MCF 10A (cell line): ENCODE measurements around the gene CNST. TPM values are rescaled to one million over a fixed set of nuclear protein-coding genes. Genes with fewer than 3 reads are reported as not detected.
A peak's percentile ranks its signal among the peaks of the same experiment; 100 is the strongest.
"Not testable (repeated sequence)": the region's sequence is repeated elsewhere in the genome, so short reads cannot be mapped to it uniquely, and the experiment has no call there.

Source experiments
- BruUV-seq: library from RNA; stranded (reverse); fragments of 400-500 nt; replicated peaks from 2 replicates; lab custom pipeline; 2021; lab: Mats Ljungman, UMichigan
- CTCF ChIA-PET: fragments of 300-600 bp; sonication (Branson Sonifier 250); formaldehyde crosslinking; extraction: SDS; loops from one replicate; lab custom pipeline; 2021; ENCODE audit warnings: antibody characterized with exemption, inconsistent platforms; lab: Yijun Ruan, JAX
- POLR2A ChIA-PET: fragments of 300-600, 350-650 bp; sonication (Branson Sonifier 250); formaldehyde crosslinking; extraction: SDS; loops from one replicate; lab custom pipeline; 2020; ENCODE audit warnings: antibody characterized with exemption, inconsistent platforms; lab: Yijun Ruan, JAX
- DNase-seq: peaks from one replicate; pipeline ENCODE4 v3.0.0-alpha.2; 2018; ENCODE audit not compliant: unreplicated experiment
- H3K27ac Mint-ChIP-seq: one replicate; pipeline ENCODE4 v1.8.0; 2022; ENCODE audit warnings: mild to moderate bottlenecking, low read depth, mixed read lengths; ENCODE audit not compliant: unreplicated experiment
- H3K27me3 Mint-ChIP-seq: one replicate; pipeline ENCODE4 v1.8.0; 2022; ENCODE audit warnings: mixed read lengths; ENCODE audit not compliant: insufficient read depth, unreplicated experiment
- H3K36me3 Mint-ChIP-seq: one replicate; pipeline ENCODE4 v1.8.0; 2022; ENCODE audit warnings: mild to moderate bottlenecking, moderate library complexity, mixed read lengths; ENCODE audit not compliant: insufficient read depth, unreplicated experiment
- H3K4me1 Mint-ChIP-seq: one replicate; pipeline ENCODE4 v1.8.0; 2022; ENCODE audit warnings: mixed read lengths; ENCODE audit not compliant: insufficient read depth, unreplicated experiment
- H3K4me3 Mint-ChIP-seq: one replicate; pipeline ENCODE4 v1.8.0; 2022; ENCODE audit warnings: mild to moderate bottlenecking, moderate library complexity, mixed read lengths; ENCODE audit not compliant: unreplicated experiment
- H3K9me3 Mint-ChIP-seq: one replicate; pipeline ENCODE4 v1.8.0; 2022; ENCODE audit warnings: mixed read lengths; ENCODE audit not compliant: unreplicated experiment
- CTCF ChIP-seq: fragments of 200-600 bp; IDR thresholded peaks from one replicate; pipeline ENCODE4 v1.8.0; 2022; ENCODE audit warnings: antibody characterized with exemption, mild to moderate bottlenecking; ENCODE audit not compliant: unreplicated experiment
- intact Hi-C: fragments of 100-400 bp; cut with micrococcal nuclease; formaldehyde crosslinking; loops from 2 replicates; pipeline ENCODE4 v1.14.1; 2022
- total RNA-seq: library from RNA; stranded (reverse); gene quantifications from 2 replicates; pipeline ENCODE4 v1.2.3, GENCODE V29; 2022

Gene CNST
- total RNA-seq, 1 experiment from 2014 or later: 48.3 TPM

GRCh38 chr1:246689409-246690008 lies 123.3 kb downstream of the CNST start:
- Mint-ChIP-seq H3K9me3 (peaks cover 8% of the 10 kb centered on the region), H3K36me3 (peaks cover 6% of the 10 kb centered on the region), H3K27me3 (no peaks in the 10 kb centered on the region), H3K4me3 (peak overlapping the region; percentile 53), H3K4me1 (no peaks in the 10 kb centered on the region), H3K27ac (no peak overlapping the region)
- POLR2A ChIA-PET: interaction anchor here (0.6 to 1.7 kb wide), 5 partner anchors 53 to 83 kb away, joined by 3 to 8 read pairs (median 4); no protein-coding TSS in a partner anchor
- intact Hi-C loops: loop anchor here (1.0 to 2.0 kb wide), 5 partner anchors 10 to 192 kb away; partner anchors contain the start of genes CNST and TFB2M
- CTCF ChIA-PET: interaction anchor here (0.5 to 16.3 kb wide), 83 partner anchors 8 to 1693 kb away, joined by 3 to 464 read pairs (median 4); partner anchors contain the start of genes SCCPDH and SMYD3
- DNase-seq: peak; percentile 93
- TF ChIP-seq CTCF: peak; percentile 97
- BruUV-seq: no TSS peak

- H3K4me3 Mint-ChIP-seq: peak overlapping the region; percentile 53
- BruUV-seq: no TSS peak
- peaks cover 6% of the 10 kb centered on the region for H3K36me3 Mint-ChIP-seq
- H3K9me3 Mint-ChIP-seq: peaks cover 8% of the 10 kb centered on the region
- no peak for DNase-seq
- POLR2A ChIA-PET: interaction anchor here (1.4 to 1.7 kb wide), 4 partner anchors 52 to 79 kb away, joined by 4 to 8 read pairs (median 4); no protein-coding TSS in a partner anchor
- H3K27ac Mint-ChIP-seq: no peak overlapping the region
- intact Hi-C loops: no loop called here
- CTCF ChIA-PET: interaction anchor here (0.5 to 16.3 kb wide), 52 partner anchors 9 to 1536 kb away, joined by 3 to 464 read pairs (median 5); partner anchors contain the start of genes SCCPDH and SMYD3
- H3K27me3 Mint-ChIP-seq: no peaks in the 10 kb centered on the region
- no peak for TF ChIP-seq CTCF
- no peaks in the 10 kb centered on the region for H3K4me1 Mint-ChIP-seq
Measured at GRCh38 chr1:246690100-246690499, 123.8 kb downstream of the CNST start.

GRCh38 chr1:246691622-246692495 lies 125.6 kb downstream of the CNST start:
- Mint-ChIP-seq H3K36me3 (peaks cover 6% of the 10 kb centered on the region), H3K27ac (no peak overlapping the region)
- intact Hi-C loops: no loop called here

GRCh38 chr1:246694213-246694895 lies 128.1 kb downstream of the CNST start:
- H3K27me3 Mint-ChIP-seq, intact Hi-C loops, DNase-seq, H3K4me3 Mint-ChIP-seq, H3K9me3 Mint-ChIP-seq, H3K36me3 Mint-ChIP-seq, H3K27ac Mint-ChIP-seq, BruUV-seq: not testable (repeated sequence)
- POLR2A ChIA-PET: interaction anchor here (1.0 kb wide), 1 partner anchor 12 kb away, joined by 4 read pairs; no protein-coding TSS in a partner anchor
- H3K4me1 Mint-ChIP-seq: peaks cover 13% of the 10 kb centered on the region
- CTCF ChIA-PET: interaction anchor here (0.6 to 16.3 kb wide), 10 partner anchors 9 to 1600 kb away, joined by 3 to 464 read pairs (median 4); partner anchors contain the start of gene SCCPDH

More at GRCh38 chr1:246691622-246692495, 125.6 kb downstream of the CNST start:
- peaks cover 8% of the 10 kb centered on the region for H3K4me1 Mint-ChIP-seq
- H3K4me3 Mint-ChIP-seq: no peak overlapping the region
- H3K9me3 Mint-ChIP-seq: peaks cover 8% of the 10 kb centered on the region
- ChIA-PET CTCF (interaction anchor here (0.6 to 16.3 kb wide), 12 partner anchors 9 to 683 kb away, joined by 3 to 464 read pairs (median 4); partner anchors contain the start of genes CNST and SCCPDH), POLR2A (no interaction called here)
- DNase-seq: no peak
- no peaks in the 10 kb centered on the region for H3K27me3 Mint-ChIP-seq
- no TSS peak for BruUV-seq
- TF ChIP-seq CTCF: no peak
